T-cell (primary cell): ENCODE data around the gene SRPRB. TPM values are rescaled to one million over a fixed set of nuclear protein-coding genes. Genes with fewer than 3 reads are reported as not detected.
"Not testable (repeated sequence)": the region's sequence is repeated elsewhere in the genome, so short reads cannot be mapped to it uniquely, and the experiment has no call there.

Source experiments
- ATAC-seq, 4 experiments: fragments of 200-7000 bp in 3 of 4; fragments of 150-1000 bp in 1 of 4; cut with Tn5 transposase; replicated peaks in 1 of 4; 1 replicate in 3 of 4; 2 replicates in 1 of 4; pipeline ENCODE4 v1.10.0; 2021; ENCODE audit warnings: moderate library complexity in 3 of 4, mild to moderate bottlenecking in 2 of 4, moderate number of reproducible peaks in 1 of 4
- CTCF ChIA-PET, 2 donors: fragments of 300-600 bp; sonication (Branson Sonifier 250); formaldehyde crosslinking; loops; one replicate each; lab custom pipeline; 2022; ENCODE audit warnings: antibody characterized with exemption in 2 of 2; lab: Charles Lee
- POLR2A ChIA-PET, 2 donors: fragments of 300-600 bp; sonication (Branson Sonifier 250); formaldehyde crosslinking; loops; one replicate each; lab custom pipeline; 2022; ENCODE audit warnings: antibody characterized with exemption in 2 of 2; lab: Charles Lee
- DNase-seq, 35 experiments: peaks; one replicate each; pipeline versions ENCODE4 v3.0.0 to v3.0.0-alpha.2; 2013 to 2023
- H3K27ac ChIP-seq: one replicate; pipeline ENCODE4 v1.5.1; 2013; ENCODE audit warnings: low read length
- H3K27me3 ChIP-seq, 2 experiments: replicated peaks in 1 of 2; 1 replicate in 1 of 2; 2 replicates in 1 of 2; pipeline versions ENCODE4 v1.6.1 to v1.7.0; 2013; ENCODE audit warnings: low read length in 1 of 2, mixed read lengths in 1 of 2; ENCODE audit not compliant: control insufficient read depth in 2 of 2, insufficient read depth in 2 of 2; ENCODE audit errors: extremely low read depth in 1 of 2
- H3K36me3 ChIP-seq, 2 donors: 1 replicate in 1 of 2; 2 replicates in 1 of 2; pipeline versions ENCODE4 v1.6.1 to v1.7.0; 2013; ENCODE audit warnings: low read length in 1 of 2; ENCODE audit not compliant: control insufficient read depth in 2 of 2, insufficient read depth in 1 of 2; ENCODE audit errors: extremely low read depth in 1 of 2
- H3K4me1 ChIP-seq, 2 experiments: 1 replicate in 1 of 2; 2 replicates in 1 of 2; pipeline versions ENCODE4 v1.6.1 to v1.7.0; 2013; ENCODE audit warnings: low read length in 2 of 2, mixed read lengths in 1 of 2; ENCODE audit not compliant: insufficient read depth in 2 of 2, control insufficient read depth in 1 of 2; ENCODE audit errors: extremely low read depth in 1 of 2
- H3K4me3 ChIP-seq, 2 donors: 1 replicate in 1 of 2; 2 replicates in 1 of 2; pipeline versions ENCODE4 v1.5.1 to v1.7.0; 2013; ENCODE audit warnings: mild to moderate bottlenecking in 2 of 2, low read length in 1 of 2, moderate library complexity in 1 of 2; ENCODE audit not compliant: control insufficient read depth in 1 of 2; ENCODE audit errors: extremely low read depth in 1 of 2
- H3K9me3 ChIP-seq: 2 replicates; pipeline ENCODE4 v1.7.0; 2013
- H3K27ac Mint-ChIP-seq, 2 donors: one replicate each; pipeline ENCODE4 v1.8.0; 2020 to 2021; ENCODE audit warnings: mild to moderate bottlenecking in 2 of 2, mixed read lengths in 2 of 2
- H3K27me3 Mint-ChIP-seq, 2 donors: one replicate each; pipeline ENCODE4 v1.8.0; 2021 to 2022; ENCODE audit warnings: mixed read lengths in 2 of 2
- H3K36me3 Mint-ChIP-seq: one replicate; pipeline ENCODE4 v1.8.0; 2021; ENCODE audit warnings: mixed read lengths
- H3K4me1 Mint-ChIP-seq, 3 donors: one replicate each; pipeline ENCODE4 v1.8.0; 2020 to 2022; ENCODE audit warnings: mixed read lengths in 3 of 3, mild to moderate bottlenecking in 1 of 3
- H3K4me3 Mint-ChIP-seq, 3 donors: one replicate each; pipeline ENCODE4 v1.8.0; 2020 to 2022; ENCODE audit warnings: mild to moderate bottlenecking in 3 of 3, mixed read lengths in 3 of 3, moderate library complexity in 3 of 3
- H3K9me3 Mint-ChIP-seq, 3 donors: one replicate each; pipeline ENCODE4 v1.8.0; 2020 to 2022; ENCODE audit warnings: mixed read lengths in 3 of 3
- WGBS: methylation state at CpG from one replicate; pipeline ENCODE4 v1.1.5; 2013; ENCODE audit warnings: missing lambda C conversion rate; ENCODE audit not compliant: insufficient coverage; 5-methylcytosine and 5-hydroxymethylcytosine counted together
- total RNA-seq, 35 experiments: library from RNA in 6 of 35; stranded (reverse) in 6 of 35; fragments of 120-200 nt in 1 of 35; gene quantifications; one replicate each; pipeline versions ENCODE4 v1.2.1 to v1.2.4 and lab custom pipeline; 2013 to 2026

The SRPRB gene
- total RNA-seq, 5 donors from 2014 or later (not counting 1 experiment from before 2014, with no cell fraction given): 26.9 to 50.3 (median 45.6) TPM

- Histone ChIP-seq H3K4me3 (no peak overlapping the region), H3K4me1 (no peaks in the 10 kb centered on the region), H3K27ac (no peak overlapping the region), H3K36me3 (no peaks in the 10 kb centered on the region), H3K27me3 (peaks cover 0 to 18% of the 10 kb centered on the region in 2 experiments), H3K9me3 (no peaks in the 10 kb centered on the region)
- H3K27ac Mint-ChIP-seq: no peak overlapping the region
- H3K4me1 Mint-ChIP-seq: no peaks in the 10 kb centered on the region
- 71% methylated on average over 5 of the region's 8 CpGs for WGBS
- H3K4me3 Mint-ChIP-seq: no peak overlapping the region
- ChIA-PET CTCF (no interaction called here), POLR2A (no interaction called here)
- no peak for ATAC-seq
- H3K27me3 Mint-ChIP-seq: peaks cover 34 to 38% of the 10 kb centered on the region in 2 donors
- no peaks in the 10 kb centered on the region for H3K9me3 Mint-ChIP-seq
- no peak for DNase-seq
- no peaks in the 10 kb centered on the region for H3K36me3 Mint-ChIP-seq
Observed at GRCh38 chr3:133777807-133778568, 27.6 kb upstream of the SRPRB start.

- H3K9me3 Mint-ChIP-seq: no peaks in the 10 kb centered on the region
- no peaks in the 10 kb centered on the region for H3K36me3 Mint-ChIP-seq
- H3K4me3 Mint-ChIP-seq: no peak overlapping the region
- Histone ChIP-seq H3K27me3 (peaks cover 0 to 18% of the 10 kb centered on the region in 2 experiments), H3K4me3 (no peak overlapping the region), H3K27ac (no peak overlapping the region), H3K4me1 (no peaks in the 10 kb centered on the region), H3K9me3 (no peaks in the 10 kb centered on the region), H3K36me3 (no peaks in the 10 kb centered on the region)
- no peaks in the 10 kb centered on the region for H3K4me1 Mint-ChIP-seq
- ATAC-seq: no peak
- POLR2A ChIA-PET: no interaction called here
- 60% methylated on average over 1 of the region's 4 CpGs for WGBS
- CTCF ChIA-PET: no interaction called here
- no peak for DNase-seq
- no peak overlapping the region for H3K27ac Mint-ChIP-seq
- H3K27me3 Mint-ChIP-seq: peaks cover 33 to 34% of the 10 kb centered on the region in 2 donors
Observed at GRCh38 chr3:133779626-133780203, 25.9 kb upstream of the SRPRB start.

- H3K4me3 Mint-ChIP-seq, DNase-seq, H3K36me3 ChIP-seq, H3K4me1 Mint-ChIP-seq, H3K4me3 ChIP-seq, CTCF ChIA-PET, H3K36me3 Mint-ChIP-seq, POLR2A ChIA-PET, H3K9me3 Mint-ChIP-seq, H3K4me1 ChIP-seq, H3K9me3 ChIP-seq, H3K27ac ChIP-seq, H3K27ac Mint-ChIP-seq, ATAC-seq: not testable (repeated sequence)
- WGBS: 78% methylated on average over 1 of the region's 6 CpGs
- H3K27me3 Mint-ChIP-seq: peaks cover 27 to 28% of the 10 kb centered on the region in 2 donors
- H3K27me3 ChIP-seq: peaks cover 0 to 16% of the 10 kb centered on the region in 2 experiments
Observed at GRCh38 chr3:133780756-133781155, 24.9 kb upstream of the SRPRB start.

GRCh38 chr3:133781570-133781969, 24.0 kb upstream of the SRPRB start:
- DNase-seq (no peak), ATAC-seq (no peak)
- ChIA-PET POLR2A (interaction anchor here in 1 of 2 donors (0.7 kb wide), 1 partner anchor 1591 kb away, joined by 3 read pairs; no protein-coding TSS in a partner anchor), CTCF (no interaction called here)
- no peak overlapping the region for H3K4me3 Mint-ChIP-seq
- no peak overlapping the region for H3K4me3 ChIP-seq
- no peaks in the 10 kb centered on the region for H3K36me3 Mint-ChIP-seq
- H3K4me1 ChIP-seq: no peaks in the 10 kb centered on the region
- H3K9me3 ChIP-seq: no peaks in the 10 kb centered on the region
- H3K4me1 Mint-ChIP-seq: no peaks in the 10 kb centered on the region
- H3K27me3 ChIP-seq: peaks cover 0 to 13% of the 10 kb centered on the region in 2 experiments
- no peaks in the 10 kb centered on the region for H3K9me3 Mint-ChIP-seq
- H3K36me3 ChIP-seq: no peaks in the 10 kb centered on the region
- no peak overlapping the region for H3K27ac Mint-ChIP-seq
- no peak overlapping the region for H3K27ac ChIP-seq
- peaks cover 24 to 28% of the 10 kb centered on the region in 2 donors for H3K27me3 Mint-ChIP-seq

GRCh38 chr3:133782454-133782853, 23.2 kb upstream of the SRPRB start:
- Histone ChIP-seq H3K9me3 (no peaks in the 10 kb centered on the region), H3K36me3 (no peaks in the 10 kb centered on the region), H3K27me3 (peaks cover 0 to 13% of the 10 kb centered on the region in 2 experiments), H3K4me3 (no peak overlapping the region), H3K27ac (no peak overlapping the region), H3K4me1 (no peaks in the 10 kb centered on the region)
- no peak overlapping the region for H3K4me3 Mint-ChIP-seq
- H3K9me3 Mint-ChIP-seq: no peaks in the 10 kb centered on the region
- no peak overlapping the region for H3K27ac Mint-ChIP-seq
- H3K36me3 Mint-ChIP-seq: no peaks in the 10 kb centered on the region
- ATAC-seq: no peak
- ChIA-PET POLR2A (no interaction called here), CTCF (no interaction called here)
- DNase-seq: no peak
- H3K27me3 Mint-ChIP-seq: peaks cover 19 to 26% of the 10 kb centered on the region in 2 donors
- no peaks in the 10 kb centered on the region for H3K4me1 Mint-ChIP-seq
- WGBS: no CpG with 5 or more reads among the region's 2 CpGs

GRCh38 chr3:133783762-133784161, 21.9 kb upstream of the SRPRB start:
- WGBS: 62% methylated on average over 27 of the region's 32 CpGs
- Mint-ChIP-seq H3K27ac (no peak overlapping the region), H3K4me3 (no peak overlapping the region), H3K36me3 (no peaks in the 10 kb centered on the region), H3K4me1 (no peaks in the 10 kb centered on the region), H3K27me3 (peaks cover 18 to 26% of the 10 kb centered on the region in 2 donors), H3K9me3 (no peaks in the 10 kb centered on the region)
- ChIA-PET POLR2A (no interaction called here), CTCF (no interaction called here)
- H3K4me1 ChIP-seq: no peaks in the 10 kb centered on the region
- peaks cover 0 to 11% of the 10 kb centered on the region in 2 experiments for H3K27me3 ChIP-seq
- H3K27ac ChIP-seq: no peak overlapping the region
- ATAC-seq (no peak), DNase-seq (no peak)
- no peaks in the 10 kb centered on the region for H3K9me3 ChIP-seq
- no peaks in the 10 kb centered on the region for H3K36me3 ChIP-seq
- no peak overlapping the region for H3K4me3 ChIP-seq
